OCI-LY7 (cell line): Measurements from ENCODE around the gene ITGB1.

Experiments used
- EZH2phosphoT487 ChIP-seq: fragments of 200-600 bp; sonication (generic); IDR thresholded peaks from 2 replicates; pipeline ENCODE4 v1.6.1; 2018; ENCODE audit warnings: low read depth, borderline replicate concordance, mild to moderate bottlenecking, mixed run types, antibody characterized with exemption, low read length, moderate library complexity, mixed read lengths
- TF ChIP-seq, protein P1 (sequence below): fragments of 200-600 bp; sonication (generic); conservative IDR thresholded peaks from 2 replicates; pipeline ENCODE4 v1.5.1; 2014; ENCODE audit warnings: mild to moderate bottlenecking, antibody characterized with exemption, low read length, moderate library complexity, mixed read lengths

DNA sequence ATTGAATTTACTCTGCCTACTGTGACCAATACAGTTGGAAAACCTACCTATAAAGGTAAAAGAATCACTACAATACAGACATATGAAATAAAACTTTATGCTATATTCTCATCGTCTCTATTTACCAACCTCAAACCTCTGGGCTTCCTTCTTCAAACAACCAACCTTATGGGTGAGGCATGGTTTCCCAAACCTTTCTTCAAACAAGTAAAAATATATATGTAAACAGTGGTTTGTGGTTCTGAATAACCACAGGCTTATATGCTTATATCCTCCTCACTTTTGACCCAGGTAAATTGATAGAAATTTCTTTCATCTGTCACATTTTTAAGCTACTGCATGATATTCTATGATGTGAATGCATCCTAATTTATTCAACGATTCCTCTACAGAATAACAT, 103.6 kb downstream of the ITGB1 start:
- TF ChIP-seq, protein P1, sequence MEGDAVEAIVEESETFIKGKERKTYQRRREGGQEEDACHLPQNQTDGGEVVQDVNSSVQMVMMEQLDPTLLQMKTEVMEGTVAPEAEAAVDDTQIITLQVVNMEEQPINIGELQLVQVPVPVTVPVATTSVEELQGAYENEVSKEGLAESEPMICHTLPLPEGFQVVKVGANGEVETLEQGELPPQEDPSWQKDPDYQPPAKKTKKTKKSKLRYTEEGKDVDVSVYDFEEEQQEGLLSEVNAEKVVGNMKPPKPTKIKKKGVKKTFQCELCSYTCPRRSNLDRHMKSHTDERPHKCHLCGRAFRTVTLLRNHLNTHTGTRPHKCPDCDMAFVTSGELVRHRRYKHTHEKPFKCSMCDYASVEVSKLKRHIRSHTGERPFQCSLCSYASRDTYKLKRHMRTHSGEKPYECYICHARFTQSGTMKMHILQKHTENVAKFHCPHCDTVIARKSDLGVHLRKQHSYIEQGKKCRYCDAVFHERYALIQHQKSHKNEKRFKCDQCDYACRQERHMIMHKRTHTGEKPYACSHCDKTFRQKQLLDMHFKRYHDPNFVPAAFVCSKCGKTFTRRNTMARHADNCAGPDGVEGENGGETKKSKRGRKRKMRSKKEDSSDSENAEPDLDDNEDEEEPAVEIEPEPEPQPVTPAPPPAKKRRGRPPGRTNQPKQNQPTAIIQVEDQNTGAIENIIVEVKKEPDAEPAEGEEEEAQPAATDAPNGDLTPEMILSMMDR, result no peak
- no peak for TF ChIP-seq EZH2phosphoT487
